OCI-LY7 (cell line): ENCODE measurements around the gene RNF157. TPM values are rescaled to one million over a fixed set of nuclear protein-coding genes. Genes with fewer than 3 reads are reported as not detected.
"Not testable (repeated sequence)": the region's sequence is repeated elsewhere in the genome, so short reads cannot be mapped to it uniquely, and the experiment has no call there.

ENCODE experiments used
- BruUV-seq: library from RNA; stranded (reverse); fragments of 400-500 nt; replicated peaks from 2 replicates; lab custom pipeline; 2021; lab: Mats Ljungman, UMichigan
- CTCF ChIA-PET: fragments of 300-600 bp; sonication (Branson Sonifier 250); formaldehyde crosslinking; loops from one replicate; lab custom pipeline; 2022; ENCODE audit warnings: antibody characterized with exemption; ENCODE audit not compliant: unreplicated experiment; lab: Charles Lee
- POLR2A ChIA-PET: fragments of 300-600 bp; sonication (Branson Sonifier 250); formaldehyde crosslinking; loops from one replicate; lab custom pipeline; 2022; ENCODE audit warnings: antibody characterized with exemption; lab: Charles Lee
- DNase-seq: peaks from one replicate; pipeline ENCODE4 v3.0.0-alpha.2; 2015; ENCODE audit warnings: low spot score
- H2AFZ ChIP-seq: fragments of 200-600 bp; sonication (generic), shearing (Covaris generic); 2 replicates; pipeline ENCODE4 v1.6.1; 2014; ENCODE audit warnings: mild to moderate bottlenecking, antibody characterized with exemption, low read length, moderate library complexity
- H3K27ac ChIP-seq: fragments of 200-600 bp; sonication (generic); 2 replicates; pipeline ENCODE4 v1.5.1; 2014; ENCODE audit warnings: mixed run types, low read depth, mild to moderate bottlenecking, moderate library complexity, low read length, inconsistent platforms; ENCODE audit not compliant: poor library complexity, severe bottlenecking
- H3K36me3 ChIP-seq: fragments of 200-600 bp; sonication (generic); 2 replicates; pipeline ENCODE4 v1.6.1; 2014; ENCODE audit warnings: mild to moderate bottlenecking, antibody characterized with exemption, low read length, moderate library complexity, mixed read lengths; ENCODE audit not compliant: insufficient read depth
- H3K4me1 ChIP-seq: fragments of 200-600 bp; sonication (generic); 2 replicates; pipeline ENCODE4 v1.5.1; 2014; ENCODE audit warnings: mild to moderate bottlenecking, low read length; ENCODE audit not compliant: insufficient read depth, poor library complexity, severe bottlenecking
- H3K4me2 ChIP-seq: fragments of 200-600 bp; sonication (generic); 2 replicates; pipeline ENCODE4 v1.6.1; 2014; ENCODE audit warnings: mild to moderate bottlenecking, low read length
- H3K4me3 ChIP-seq: fragments of 200-600 bp; sonication (generic); 2 replicates; pipeline ENCODE4 v1.5.1; 2014; ENCODE audit warnings: mild to moderate bottlenecking, low read depth, low read length; ENCODE audit not compliant: poor library complexity, severe bottlenecking
- H3K79me2 ChIP-seq: fragments of 200-600 bp; sonication (generic); 2 replicates; pipeline ENCODE4 v1.6.1; 2016; ENCODE audit warnings: low read depth, mild to moderate bottlenecking, low read length, moderate library complexity, mixed read lengths; ENCODE audit not compliant: insufficient read depth
- H3K9me2 ChIP-seq: fragments of 200-600 bp; sonication (generic); 2 replicates; pipeline ENCODE4 v1.6.1; 2016; ENCODE audit warnings: mild to moderate bottlenecking, low read length, mixed read lengths; ENCODE audit not compliant: insufficient read depth
- H3K9me3 ChIP-seq: fragments of 200-600 bp; sonication (generic); 2 replicates; pipeline ENCODE4 v1.6.1; 2014; ENCODE audit warnings: mild to moderate bottlenecking, mixed run types, low read length, mixed read lengths
- H4K20me1 ChIP-seq: fragments of 200-600 bp; sonication (generic); 2 replicates; pipeline ENCODE4 v1.6.1; 2014; ENCODE audit warnings: mild to moderate bottlenecking, antibody characterized with exemption, low read length, moderate library complexity, mixed read lengths; ENCODE audit not compliant: insufficient read depth
- CTCF ChIP-seq: fragments of 200-600 bp; sonication (generic); conservative IDR thresholded peaks from 2 replicates; pipeline ENCODE4 v1.5.1; 2014; ENCODE audit warnings: mild to moderate bottlenecking, antibody characterized with exemption, low read length, moderate library complexity, mixed read lengths
- EZH2phosphoT487 ChIP-seq: fragments of 200-600 bp; sonication (generic); IDR thresholded peaks from 2 replicates; pipeline ENCODE4 v1.6.1; 2018; ENCODE audit warnings: low read depth, borderline replicate concordance, mild to moderate bottlenecking, mixed run types, antibody characterized with exemption, low read length, moderate library complexity, mixed read lengths
- intact Hi-C: fragments of 100-400 bp; cut with micrococcal nuclease; formaldehyde crosslinking; loops from one replicate; pipeline ENCODE4 v1.10.0; 2022; ENCODE audit not compliant: unreplicated experiment
- total RNA-seq, 2 experiments: library from RNA; depleted of rRNA in 1 of 2; stranded (reverse); fragments of >200 nt in 1 of 2; shearing (Covaris generic) in 1 of 2; gene quantifications; 2 replicates each; pipeline ENCODE4 v1.2.3, GENCODE V29; 2014 to 2022

RNF157 gene
- total RNA-seq, 2 experiments from 2014 or later: 0.28 to 1.3 TPM

- Histone ChIP-seq H3K9me2 (no peaks in the 10 kb centered on the region), H3K27ac (no peak overlapping the region), H3K36me3 (no peaks in the 10 kb centered on the region), H3K79me2 (no peaks in the 10 kb centered on the region), H4K20me1 (no peaks in the 10 kb centered on the region), H3K4me3 (no peak overlapping the region), H3K4me1 (peaks cover 30% of the 10 kb centered on the region), H2AFZ (no peak overlapping the region), H3K9me3 (no peaks in the 10 kb centered on the region), H3K4me2 (no peak overlapping the region)
- no peak for DNase-seq
- TF ChIP-seq EZH2phosphoT487 (no peak), CTCF (no peak)
- POLR2A ChIA-PET: no interaction called here
- CTCF ChIA-PET: no interaction called here
- no TSS peak for BruUV-seq
- intact Hi-C loops: no loop called here
Observed at GRCh38 chr17:76255801-76256429, 15.6 kb upstream of the RNF157 start.

- BruUV-seq: no TSS peak
- TF ChIP-seq EZH2phosphoT487: no peak
- no peak for TF ChIP-seq CTCF
- POLR2A ChIA-PET: interaction anchor here (0.5 to 1.1 kb wide), 5 partner anchors 9 to 1832 kb away, joined by 3 to 7 read pairs (median 4); no protein-coding TSS in a partner anchor
- CTCF ChIA-PET: no interaction called here
- H2AFZ ChIP-seq: no peak overlapping the region
- no peak overlapping the region for H3K27ac ChIP-seq
- DNase-seq: no peak
- H3K9me3 ChIP-seq: no peaks in the 10 kb centered on the region
- H3K4me2 ChIP-seq: no peak overlapping the region
- intact Hi-C loops: no loop called here
- H3K4me3 ChIP-seq: no peak overlapping the region
- no peaks in the 10 kb centered on the region for H3K36me3 ChIP-seq
- peaks cover 14% of the 10 kb centered on the region for H3K4me1 ChIP-seq
- no peaks in the 10 kb centered on the region for H3K9me2 ChIP-seq
- H4K20me1 ChIP-seq: no peaks in the 10 kb centered on the region
- H3K79me2 ChIP-seq: no peaks in the 10 kb centered on the region
Observed at GRCh38 chr17:76254275-76254674, 14.0 kb upstream of the RNF157 start.

- H2AFZ ChIP-seq: no peak overlapping the region
- no peak for DNase-seq
- no peaks in the 10 kb centered on the region for H3K9me3 ChIP-seq
- no peaks in the 10 kb centered on the region for H3K9me2 ChIP-seq
- intact Hi-C loops: no loop called here
- H3K4me2 ChIP-seq: no peak overlapping the region
- H3K4me3 ChIP-seq: no peak overlapping the region
- BruUV-seq: no TSS peak
- H3K4me1 ChIP-seq: peaks cover 12% of the 10 kb centered on the region
- H3K36me3 ChIP-seq: no peaks in the 10 kb centered on the region
- ChIA-PET CTCF (no interaction called here), POLR2A (interaction anchor here (0.5 to 9.4 kb wide), 3 partner anchors 9 to 16 kb away, joined by 4 to 71 read pairs (median 7); partner anchors contain the start of gene UBALD2)
- TF ChIP-seq CTCF (no peak), EZH2phosphoT487 (no peak)
- no peaks in the 10 kb centered on the region for H4K20me1 ChIP-seq
- H3K79me2 ChIP-seq: no peaks in the 10 kb centered on the region
- no peak overlapping the region for H3K27ac ChIP-seq
Observed at GRCh38 chr17:76253841-76254240, 13.5 kb upstream of the RNF157 start.

GRCh38 chr17:76252967-76253766 lies 12.9 kb upstream of the RNF157 start:
- intact Hi-C loops, H3K27ac ChIP-seq, CTCF ChIA-PET, H3K9me3 ChIP-seq, H3K79me2 ChIP-seq, DNase-seq, H3K4me2 ChIP-seq, H3K9me2 ChIP-seq, H3K4me3 ChIP-seq, BruUV-seq, H4K20me1 ChIP-seq, H2AFZ ChIP-seq, H3K36me3 ChIP-seq: not testable (repeated sequence)
- POLR2A ChIA-PET: interaction anchor here (1.1 to 9.4 kb wide), 2 partner anchors 9 to 15 kb away, joined by 7 to 71 read pairs; partner anchors contain the start of gene UBALD2
- peaks cover 12% of the 10 kb centered on the region for H3K4me1 ChIP-seq
